Measurements from ENCODE around the gene UBE2V1.

Gene UBE2V1

DNA sequence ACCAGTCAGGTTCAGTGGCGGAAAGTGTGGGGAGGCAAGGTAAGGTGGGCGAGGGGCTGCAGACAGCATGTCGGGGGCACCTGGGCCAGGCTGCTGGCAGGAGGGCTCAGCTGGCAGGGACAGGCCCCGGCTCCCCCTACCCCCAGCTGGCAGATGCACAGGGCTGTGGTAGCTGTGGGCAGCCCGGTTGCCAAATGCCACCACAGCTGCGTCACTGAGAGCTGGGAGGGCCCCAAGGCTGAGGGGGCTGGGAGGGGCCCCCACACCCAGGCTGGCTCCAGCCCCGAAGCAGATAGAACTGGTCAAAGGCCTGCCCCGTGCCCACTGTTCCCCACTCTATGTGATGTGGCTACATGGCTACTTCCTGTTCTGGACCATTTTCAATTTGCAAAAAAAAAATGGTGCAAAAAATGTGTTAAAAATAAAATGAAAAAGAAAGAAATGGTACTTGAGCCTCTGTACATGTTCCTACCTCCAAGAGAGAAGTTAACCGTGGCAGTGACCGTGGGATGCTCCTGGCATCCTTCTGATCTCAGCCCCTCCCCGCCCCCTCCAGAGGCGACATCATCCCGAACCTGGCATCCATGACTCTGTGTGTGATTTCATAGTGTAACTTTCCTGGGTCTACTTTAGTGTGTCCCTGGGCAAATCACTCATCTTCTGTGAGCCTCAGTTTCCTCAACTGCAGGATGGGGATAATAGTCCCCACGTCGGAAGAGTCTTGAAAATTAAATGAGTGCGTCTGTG is 64.4 kb downstream of the UBE2V1 start:
- no peak for DNase-seq (ENCODE audit: low read depth in 4 of 4, low spot score in 1 of 4)

DNA sequence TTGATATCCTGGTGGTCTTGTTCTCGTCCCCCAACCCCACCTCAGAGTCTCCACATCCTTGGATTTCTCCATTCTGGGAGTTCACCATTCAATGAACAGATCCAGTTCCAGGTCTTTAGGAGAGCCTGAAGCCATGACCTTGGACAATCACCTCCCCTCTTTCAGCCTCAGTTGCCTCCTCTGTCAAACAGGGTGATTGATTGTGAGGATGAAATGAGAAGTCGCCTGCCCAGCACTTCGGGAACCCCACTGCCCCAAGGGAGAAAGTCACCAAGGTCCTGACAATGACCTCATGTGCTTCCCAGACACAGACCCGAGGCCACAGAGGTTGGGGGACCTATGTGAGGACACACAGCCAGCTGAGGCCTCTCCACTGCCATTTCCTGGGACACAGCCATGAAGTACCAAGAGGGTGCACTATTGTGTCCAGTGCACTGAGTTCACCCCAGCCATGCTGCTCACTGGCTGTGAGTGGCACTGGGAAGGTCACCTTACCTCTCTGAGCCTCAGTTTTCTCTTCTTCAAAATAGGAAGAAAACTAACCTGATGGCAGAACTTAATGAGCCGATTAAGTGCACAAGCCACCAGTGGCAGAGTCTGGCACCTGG is 68.5 kb downstream of the UBE2V1 start:
- no peak for DNase-seq (ENCODE audit: low read depth in 4 of 4, low spot score in 1 of 4)

DNA sequence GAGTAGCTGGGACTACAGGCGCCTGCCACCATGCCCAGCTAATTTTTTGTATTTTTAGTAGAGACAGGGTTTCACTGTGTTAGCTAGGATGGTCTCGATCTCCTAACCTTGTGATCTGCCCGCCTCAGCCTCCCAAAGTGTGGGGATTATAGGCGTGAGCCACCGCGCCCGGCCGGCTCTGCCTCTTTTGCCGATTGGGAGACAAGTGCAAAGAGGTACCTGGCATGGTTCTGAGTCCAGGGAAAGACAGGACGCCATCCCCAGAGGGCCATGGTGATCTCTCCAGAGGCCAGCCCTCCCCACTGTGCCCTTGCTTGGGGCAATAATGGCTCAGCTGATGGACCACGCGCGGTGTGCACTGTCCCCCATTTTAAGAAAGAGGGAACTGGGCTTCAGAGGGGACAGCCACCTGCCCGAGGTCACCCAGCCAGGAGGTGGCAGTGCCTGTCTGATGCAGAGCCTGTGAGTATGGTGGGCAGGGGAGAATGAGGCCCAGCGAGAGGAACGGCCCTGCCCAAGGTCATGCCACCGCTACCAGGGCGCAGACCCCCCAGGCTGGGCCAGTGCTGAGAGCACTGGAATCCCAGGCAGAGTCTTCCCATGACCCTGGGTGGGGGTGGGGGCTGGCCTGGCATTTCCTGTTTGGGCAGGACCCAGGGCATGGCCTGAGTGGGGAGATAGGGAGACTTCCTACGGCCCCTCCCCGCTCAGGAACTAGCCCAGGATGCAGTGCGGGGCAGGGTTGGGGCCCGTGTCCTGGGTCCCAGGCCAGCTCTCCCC is 69.2 kb downstream of the UBE2V1 start:
- no peak for DNase-seq (ENCODE audit: low read depth in 4 of 4, low spot score in 1 of 4)

DNA sequence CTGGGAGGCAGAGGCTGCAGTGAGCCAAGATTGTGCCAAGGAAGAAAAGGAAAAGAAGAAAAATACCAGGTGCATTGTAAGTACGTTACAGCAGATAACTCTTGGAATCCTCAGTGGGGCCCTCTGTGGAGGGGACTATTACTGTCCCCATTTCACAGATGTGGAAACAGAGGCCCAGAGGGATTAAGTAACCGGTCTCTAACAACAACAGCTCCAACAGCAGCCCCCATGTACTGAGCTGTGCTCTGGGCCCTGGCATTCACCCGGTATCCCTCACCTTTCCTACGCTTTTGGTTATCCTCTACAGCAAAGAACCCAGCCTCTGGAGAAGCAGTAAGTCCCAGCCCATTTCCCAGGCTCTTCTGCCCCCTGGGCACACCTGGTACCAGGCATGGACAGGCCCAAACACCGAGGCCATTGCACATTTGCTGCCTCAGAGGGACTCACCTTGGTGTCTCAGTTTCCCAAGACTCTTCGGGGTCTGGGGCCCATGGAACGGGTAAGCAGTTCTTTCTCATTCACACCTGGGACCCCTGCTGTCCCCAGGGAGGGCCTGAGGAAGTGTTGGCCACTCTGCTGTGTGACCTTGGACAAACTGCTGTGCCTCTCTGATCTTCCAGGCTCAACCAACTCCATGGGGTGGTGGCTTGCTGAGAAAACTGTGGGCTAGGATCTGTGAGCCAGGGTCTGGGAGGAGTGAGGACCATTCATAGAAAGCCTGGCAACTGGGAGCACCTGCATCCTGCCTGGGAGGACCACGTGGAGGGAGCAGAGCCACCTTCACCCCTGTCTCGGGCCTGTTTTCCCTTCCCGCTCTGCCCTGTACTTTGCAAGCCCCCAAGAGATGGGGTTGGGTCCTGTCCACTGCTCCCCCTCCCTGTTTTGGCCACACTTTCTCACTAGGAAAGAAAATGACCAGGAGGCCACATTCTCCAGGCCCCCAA is 70.3 kb downstream of the UBE2V1 start:
- no peak for DNase-seq (ENCODE audit: low read depth in 4 of 4, low spot score in 1 of 4)

DNA sequence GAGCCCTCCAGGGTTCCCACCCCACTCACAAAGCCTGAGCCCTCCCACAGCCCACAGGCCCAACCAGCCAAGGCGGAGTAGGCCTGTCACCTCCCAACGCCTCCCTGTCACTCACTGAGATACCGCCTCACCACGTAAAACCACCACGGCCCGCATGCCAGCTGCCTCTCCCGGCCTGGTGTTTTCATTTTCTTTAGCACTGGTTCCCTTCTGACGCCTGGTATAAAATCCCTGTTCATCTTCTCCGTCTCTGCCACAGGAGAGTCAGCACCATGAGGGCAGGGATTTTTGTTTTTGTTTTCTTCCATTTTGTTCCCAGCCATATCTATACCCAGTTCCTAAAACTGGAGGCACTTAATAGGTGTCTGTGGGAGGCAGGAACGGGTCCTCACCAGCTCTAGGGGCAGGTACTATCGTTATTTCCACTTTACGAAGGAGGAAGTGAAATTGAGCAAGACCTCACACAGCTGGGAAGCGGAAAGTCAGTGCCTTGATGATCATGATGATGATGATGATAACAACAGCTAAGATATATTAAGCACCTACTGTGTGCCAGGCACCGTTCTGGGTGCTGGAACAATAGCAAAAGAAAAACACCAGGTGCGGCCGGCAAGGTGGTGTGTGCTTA is 71.6 kb downstream of the UBE2V1 start:
- no peak for DNase-seq (ENCODE audit: low read depth in 4 of 4, low spot score in 1 of 4)

DNA sequence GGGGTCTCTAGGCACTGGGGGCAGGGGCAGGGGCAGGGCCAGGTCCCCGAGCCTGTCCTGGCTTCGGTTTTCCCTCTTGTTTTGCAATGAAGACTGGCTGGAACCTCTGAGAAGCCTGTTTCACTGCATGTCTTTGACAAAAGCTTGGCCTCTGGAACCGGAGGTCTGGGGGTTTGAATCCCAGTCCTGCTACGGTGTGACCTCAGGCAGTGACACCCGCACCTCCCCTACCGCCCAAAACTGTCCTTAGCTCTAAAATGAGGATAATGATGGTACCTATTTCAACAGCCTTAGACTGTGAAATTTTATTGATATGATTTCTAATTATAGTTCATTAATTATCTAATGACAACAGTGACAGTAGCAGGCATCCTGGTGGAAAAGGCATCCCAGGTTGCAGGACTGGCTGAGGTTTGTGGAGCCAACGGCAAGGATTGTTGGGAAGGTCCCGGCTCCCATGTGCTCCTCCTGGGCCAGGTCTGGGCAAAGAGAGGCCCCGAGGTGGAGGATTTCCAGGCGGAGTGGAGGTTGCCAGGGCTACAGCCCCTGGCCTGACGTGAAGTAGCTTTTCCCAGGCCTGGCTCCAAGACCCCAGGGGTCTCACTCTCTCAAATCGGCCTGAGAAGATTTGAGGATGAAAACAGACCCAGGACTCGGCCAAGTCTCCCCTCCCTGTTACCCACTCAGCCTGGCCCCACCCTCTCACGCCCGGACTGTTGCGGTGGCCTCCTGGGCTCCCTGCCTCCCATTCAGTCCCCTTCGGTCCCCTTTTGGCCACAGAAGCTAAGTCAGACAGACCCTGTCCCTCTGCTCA is 72.3 kb downstream of the UBE2V1 start:
- no peak for DNase-seq (ENCODE audit: low read depth in 4 of 4, low spot score in 1 of 4)

DNA sequence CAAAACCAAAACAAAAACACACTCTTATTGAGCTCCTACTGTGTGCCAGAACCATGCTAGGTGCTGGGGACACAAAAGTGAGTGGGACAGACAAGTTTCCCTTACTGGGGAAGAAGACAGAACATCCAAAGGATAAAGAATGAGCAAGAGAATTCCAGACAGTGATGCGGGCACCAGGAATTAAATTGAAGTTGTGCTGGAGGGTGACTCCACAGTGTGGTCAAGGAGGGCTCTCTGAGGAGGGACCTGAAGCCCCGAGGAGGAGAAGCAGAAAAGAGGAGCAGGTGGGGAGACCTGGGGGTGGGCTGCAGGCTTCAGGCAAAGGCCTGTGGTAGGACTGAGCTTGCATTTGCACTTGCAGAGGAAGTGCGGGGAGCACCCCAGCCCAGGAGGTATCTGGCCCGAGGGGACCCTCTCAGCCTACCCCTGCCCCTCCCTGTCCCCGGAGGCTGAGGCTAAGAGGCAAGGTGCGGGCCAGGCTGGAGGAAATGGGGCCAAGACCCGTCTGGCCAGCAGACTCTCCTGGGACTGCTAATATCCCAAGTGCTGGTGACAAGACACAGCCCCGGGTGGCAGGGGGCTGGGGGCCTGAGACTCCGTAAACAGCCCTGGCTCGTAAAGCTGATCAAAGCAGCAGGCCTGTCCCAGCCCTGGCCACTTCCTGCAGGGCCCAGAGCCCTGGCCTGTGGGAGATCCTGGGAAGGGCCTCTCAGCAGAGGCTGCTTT is 73.1 kb downstream of the UBE2V1 start:
- no peak for DNase-seq (ENCODE audit: low read depth in 4 of 4, low spot score in 1 of 4)

DNA sequence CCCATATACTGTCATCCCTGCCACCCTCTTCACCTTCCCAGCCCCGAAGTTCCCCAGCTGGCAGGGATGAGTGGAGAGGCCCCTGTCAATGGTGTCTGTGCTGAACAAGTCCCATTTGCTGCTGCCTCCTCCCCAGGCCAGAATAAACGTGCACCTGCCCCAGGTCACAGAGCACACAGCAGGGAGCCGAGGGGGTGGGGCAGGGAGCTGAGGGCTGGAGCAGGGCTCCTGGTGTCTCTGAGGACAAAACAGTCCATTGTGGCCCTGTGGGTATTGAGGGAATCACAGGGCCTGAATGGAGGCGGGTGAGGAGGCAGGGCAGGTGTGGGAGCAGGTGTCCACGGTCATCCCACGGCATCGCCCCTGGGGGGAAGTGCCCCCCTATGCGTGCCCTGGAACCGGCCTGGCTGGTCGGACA is 74.4 kb downstream of the UBE2V1 start:
- no peak for DNase-seq (ENCODE audit: low read depth in 4 of 4, low spot score in 1 of 4)

DNA sequence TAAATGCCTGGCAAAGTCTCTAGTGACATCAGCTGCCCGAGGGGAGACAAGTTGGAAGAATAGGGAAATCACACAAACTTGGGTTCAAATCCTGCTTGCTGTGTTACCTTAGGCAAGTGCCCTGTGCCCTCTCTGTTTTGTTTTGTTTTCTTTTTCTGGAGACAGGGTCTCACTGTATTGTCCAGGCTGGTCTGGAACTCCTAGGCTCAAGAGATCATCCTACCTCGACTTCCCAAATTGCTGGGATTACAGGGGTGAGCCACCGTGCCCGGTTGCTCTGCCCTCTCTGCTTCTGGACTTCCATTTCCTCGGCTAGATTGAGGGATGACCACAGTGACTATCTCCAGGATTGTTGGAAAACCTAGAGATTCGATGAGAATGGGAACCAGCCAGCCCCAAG is 74.8 kb downstream of the UBE2V1 start:
- DNase-seq (ENCODE audit: low read depth in 4 of 4, low spot score in 1 of 4): no peak

DNA sequence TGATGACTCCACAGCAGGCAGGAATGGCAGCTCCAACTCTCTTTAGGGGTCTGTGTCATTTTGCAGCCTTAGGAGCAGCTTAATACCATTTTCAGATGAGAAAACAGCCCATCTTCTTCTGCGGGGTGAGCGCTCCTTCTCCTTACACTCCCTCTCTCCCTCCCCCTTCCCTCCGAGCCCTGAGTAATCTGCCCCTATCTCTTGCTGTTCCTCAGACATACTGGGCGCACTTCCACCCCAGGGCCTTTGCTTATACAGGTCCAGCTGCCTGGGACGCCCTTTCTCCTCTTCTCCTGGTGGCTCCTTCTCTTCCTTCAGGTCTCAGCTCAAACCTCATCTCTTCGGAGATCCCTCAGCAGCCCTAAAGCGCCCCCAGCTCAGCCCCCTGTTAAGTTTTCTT is 75.4 kb downstream of the UBE2V1 start:
- no peak for DNase-seq (ENCODE audit: low read depth in 4 of 4, low spot score in 1 of 4)

DNA sequence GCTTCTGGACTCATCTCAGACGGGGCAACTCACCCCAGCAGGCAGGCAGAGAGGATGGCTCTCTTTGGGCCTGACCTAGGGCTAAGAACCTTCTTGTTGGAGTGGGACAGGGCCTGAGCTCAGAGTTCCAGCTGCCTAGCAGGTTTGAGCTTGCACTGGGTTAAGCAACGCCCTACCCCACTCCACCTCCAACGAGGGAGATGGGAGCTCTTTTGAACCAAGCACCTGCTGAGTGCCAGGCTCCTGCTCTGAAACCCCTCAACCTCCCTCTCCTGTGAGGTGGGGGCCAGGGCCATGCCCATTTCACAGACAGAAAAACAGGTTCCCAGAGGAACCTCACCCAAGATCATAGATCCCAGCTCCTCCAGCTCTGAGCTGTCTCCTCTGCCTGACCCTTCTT is 75.8 kb downstream of the UBE2V1 start:
- no peak for DNase-seq (ENCODE audit: low read depth in 4 of 4, low spot score in 1 of 4)

DNA sequence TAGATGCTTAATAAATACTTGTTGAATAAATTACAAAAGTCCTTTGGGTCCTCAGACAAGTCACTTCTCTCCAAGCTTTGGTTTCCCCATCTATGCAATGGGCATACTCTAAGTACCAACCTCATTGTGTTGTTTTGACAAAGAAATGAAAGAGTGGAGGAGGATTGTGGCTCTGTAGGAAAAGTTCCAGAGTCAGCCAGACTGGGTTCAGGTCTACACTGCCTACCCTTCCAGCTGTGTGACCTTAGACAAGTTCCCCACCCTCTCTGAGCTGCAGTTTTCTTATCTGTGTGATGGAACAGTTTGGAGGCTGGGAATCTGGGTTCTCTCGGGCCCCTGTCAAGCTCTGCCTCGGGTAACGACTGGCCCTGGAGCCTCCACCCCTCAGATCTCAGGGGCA is 76.2 kb downstream of the UBE2V1 start:
- DNase-seq (ENCODE audit: low read depth in 4 of 4, low spot score in 1 of 4): no peak

DNA sequence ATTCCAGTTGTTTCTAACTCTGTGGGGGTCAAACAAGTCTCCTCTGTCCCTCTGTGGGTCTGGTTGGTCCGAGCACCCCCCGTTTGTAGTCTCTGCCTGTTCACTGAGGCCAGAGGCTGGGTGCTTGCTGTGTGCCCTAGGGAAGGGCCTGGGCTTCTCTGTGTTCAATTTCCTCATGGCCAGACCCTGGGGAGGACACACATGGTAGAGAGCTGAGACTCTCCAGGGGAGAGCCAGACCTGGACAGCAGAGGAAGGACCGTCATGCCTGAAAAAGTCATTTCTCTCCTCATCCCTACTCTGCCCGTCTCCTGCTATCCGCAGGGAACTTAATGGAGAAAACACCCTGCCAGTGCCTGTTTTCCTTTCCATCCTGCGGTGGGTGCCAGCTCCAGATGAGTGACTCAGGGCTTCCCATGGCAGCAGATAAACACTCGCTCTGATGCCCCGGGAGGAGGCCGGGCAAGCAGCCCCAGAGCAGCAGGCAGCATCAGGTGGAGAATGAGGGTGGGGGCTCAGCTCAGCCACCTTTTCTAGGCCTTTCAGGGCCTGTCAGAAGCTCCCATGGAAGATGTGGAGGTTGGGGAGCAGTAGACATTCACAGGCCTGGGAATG is 78.3 kb downstream of the UBE2V1 start:
- DNase-seq (ENCODE audit: low read depth in 4 of 4, low spot score in 1 of 4): no peak

DNA sequence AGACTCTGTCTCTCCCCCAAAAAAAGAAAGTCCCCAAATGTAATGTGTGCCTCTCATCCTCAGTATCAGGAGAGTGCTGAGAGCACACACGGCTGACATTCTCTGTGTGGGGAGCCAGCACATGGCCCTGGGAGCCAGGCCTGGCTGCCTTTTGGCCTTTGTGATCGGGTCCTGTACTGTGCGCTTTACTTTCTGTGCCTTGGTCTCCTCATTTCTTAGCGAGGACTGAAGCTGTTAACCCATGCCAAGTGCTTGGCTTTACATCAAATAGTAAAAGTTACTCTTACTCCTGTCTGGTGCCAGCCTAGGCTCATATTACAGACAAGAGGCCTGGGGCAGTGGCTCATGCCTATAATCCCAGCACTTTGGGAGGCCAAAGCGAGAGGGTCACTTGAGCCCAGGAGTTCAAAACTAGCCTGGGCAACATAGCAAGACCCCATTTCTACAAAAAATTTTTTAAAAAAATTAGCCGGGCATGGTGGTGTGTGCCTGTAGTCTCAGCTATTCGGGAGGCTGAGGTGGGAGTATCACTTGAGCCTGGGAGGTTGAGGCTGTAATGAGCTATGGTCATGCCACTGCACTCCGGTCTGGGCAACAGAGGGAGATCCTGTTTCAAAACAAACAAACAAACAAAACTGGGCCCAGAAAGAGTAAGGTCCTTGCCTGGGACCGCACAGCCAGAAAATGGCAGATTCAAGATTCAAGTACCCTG is 79.8 kb downstream of the UBE2V1 start:
- DNase-seq (ENCODE audit: low read depth in 4 of 4, low spot score in 1 of 4): no peak

All from stimulated activated CD4-positive, alpha-beta T cell treated with anti-CD3 and anti-CD28 coated beads, Interleukin-1b, Interleukin-23, amount 100 ng/mL, for 24 hours (primary cell).